Activated CD8-positive, alpha-beta T cell treated with anti-CD3 and anti-CD28 coated beads for 36 hours (primary cell): ENCODE results near the gene GPRIN3. TPM values are rescaled to one million over a fixed set of nuclear protein-coding genes. Genes with fewer than 3 reads are reported as not detected.
"Not testable (repeated sequence)": the region's sequence is repeated elsewhere in the genome, so short reads cannot be mapped to it uniquely, and the experiment has no call there.

Experiments used
- ATAC-seq: fragments of 200-7000 bp; cut with Tn5 transposase; one replicate; pipeline ENCODE4 v1.10.0; 2021; ENCODE audit warnings: mild to moderate bottlenecking, moderate library complexity
- CTCF ChIA-PET: fragments of 350-600 bp; sonication (Branson Sonifier 250); formaldehyde crosslinking; loops from one replicate; lab custom pipeline; 2021; ENCODE audit warnings: antibody characterized with exemption; lab: Charles Lee
- POLR2A ChIA-PET: fragments of 350-600 bp; sonication (Branson Sonifier 250); formaldehyde crosslinking; loops from one replicate; lab custom pipeline; 2021; ENCODE audit warnings: antibody characterized with exemption; lab: Charles Lee
- DNase-seq: peaks from one replicate; pipeline ENCODE4 v3.0.0-alpha.2; 2020
- H3K27ac Mint-ChIP-seq: one replicate; pipeline ENCODE4 v1.8.0; 2021; ENCODE audit warnings: mild to moderate bottlenecking, mixed read lengths
- H3K27me3 Mint-ChIP-seq: one replicate; pipeline ENCODE4 v1.8.0; 2021; ENCODE audit warnings: mixed read lengths
- H3K36me3 Mint-ChIP-seq: one replicate; pipeline ENCODE4 v1.8.0; 2021; ENCODE audit warnings: low read depth, mixed read lengths
- H3K4me1 Mint-ChIP-seq: one replicate; pipeline ENCODE4 v1.8.0; 2021; ENCODE audit warnings: low read depth, mixed read lengths
- H3K4me3 Mint-ChIP-seq: one replicate; pipeline ENCODE4 v1.8.0; 2021; ENCODE audit warnings: mild to moderate bottlenecking, moderate library complexity, mixed read lengths
- H3K9me3 Mint-ChIP-seq: one replicate; pipeline ENCODE4 v1.8.0; 2021; ENCODE audit warnings: mixed read lengths
- CTCF ChIP-seq: fragments of 200-600 bp; IDR thresholded peaks from one replicate; pipeline ENCODE4 v1.8.0; 2022; ENCODE audit warnings: antibody characterized with exemption, mild to moderate bottlenecking
- intact Hi-C: fragments of 100-400 bp; cut with micrococcal nuclease; formaldehyde crosslinking; loops from one replicate; pipeline ENCODE4 v1.10.0; 2022
- total RNA-seq, 2 experiments: library from RNA; stranded (reverse); gene quantifications; one replicate each; pipeline ENCODE4 v1.2.3, GENCODE V29; 2021

Gene GPRIN3
- total RNA-seq, 2 experiments from 2014 or later: 10.6 to 11.8 TPM

DNA sequence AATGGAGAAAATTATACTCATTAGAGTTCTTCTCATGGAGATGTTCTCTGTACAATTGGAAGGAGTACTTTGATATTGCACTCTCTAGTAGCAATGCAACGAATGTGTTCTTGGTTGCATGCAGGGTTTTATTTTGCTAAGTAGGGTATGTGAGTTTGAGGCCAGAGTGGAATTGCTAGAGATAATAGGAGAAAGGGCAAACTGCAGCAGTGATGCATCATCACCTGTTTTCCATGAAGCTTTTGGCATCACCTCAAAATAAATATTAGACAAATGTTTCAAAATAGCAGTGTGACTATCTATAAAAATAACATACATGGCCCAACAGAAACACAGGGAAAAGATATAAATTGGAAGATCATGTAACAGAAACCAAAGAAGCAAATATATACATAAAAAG, 103.0 kb downstream of the GPRIN3 start:
- H3K4me3 Mint-ChIP-seq: no peak overlapping the region
- ATAC-seq (no peak), DNase-seq (no peak)
- H3K36me3 Mint-ChIP-seq: no peaks in the 10 kb centered on the region
- no peaks in the 10 kb centered on the region for H3K4me1 Mint-ChIP-seq
- H3K9me3 Mint-ChIP-seq: peaks cover 5% of the 10 kb centered on the region
- ChIA-PET POLR2A (no interaction called here), CTCF (no interaction called here)
- intact Hi-C loops: no loop called here
- no peaks in the 10 kb centered on the region for H3K27me3 Mint-ChIP-seq
- H3K27ac Mint-ChIP-seq: no peak overlapping the region
- no peak for TF ChIP-seq CTCF

DNA sequence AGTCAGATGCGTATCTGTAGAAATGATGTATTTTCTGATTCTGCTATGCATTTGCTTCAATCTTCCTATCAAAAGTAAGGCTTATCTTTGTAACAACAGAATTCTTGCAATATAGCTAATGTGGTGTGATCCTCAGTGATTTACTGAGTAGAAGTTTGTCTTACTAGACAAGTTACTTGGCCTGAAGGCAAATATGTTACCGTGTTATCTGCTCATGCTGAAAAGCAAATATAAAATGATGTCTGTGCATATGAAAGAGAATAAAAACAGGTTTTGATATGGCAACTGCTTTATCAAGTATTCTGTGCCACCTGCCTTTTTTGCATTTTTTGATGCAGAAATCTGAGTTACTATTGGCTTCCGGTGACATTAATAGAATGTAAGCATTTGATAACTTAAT, 103.7 kb downstream of the GPRIN3 start:
- no peak for TF ChIP-seq CTCF
- ATAC-seq: no peak
- CTCF ChIA-PET: no interaction called here

GRCh38 chr4:89199394-89199793, 108.2 kb downstream of the GPRIN3 start:
- intact Hi-C loops, POLR2A ChIA-PET, H3K4me3 Mint-ChIP-seq: not testable (repeated sequence)

More for the DNA sequence above, 103.7 kb downstream of the GPRIN3 start:
- Mint-ChIP-seq H3K36me3 (no peaks in the 10 kb centered on the region), H3K27ac (no peak overlapping the region), H3K9me3 (peaks cover 5% of the 10 kb centered on the region), H3K4me1 (no peaks in the 10 kb centered on the region), H3K27me3 (no peaks in the 10 kb centered on the region), H3K4me3 (no peak overlapping the region)
- DNase-seq: no peak
- POLR2A ChIA-PET: no interaction called here
- intact Hi-C loops: no loop called here

DNA sequence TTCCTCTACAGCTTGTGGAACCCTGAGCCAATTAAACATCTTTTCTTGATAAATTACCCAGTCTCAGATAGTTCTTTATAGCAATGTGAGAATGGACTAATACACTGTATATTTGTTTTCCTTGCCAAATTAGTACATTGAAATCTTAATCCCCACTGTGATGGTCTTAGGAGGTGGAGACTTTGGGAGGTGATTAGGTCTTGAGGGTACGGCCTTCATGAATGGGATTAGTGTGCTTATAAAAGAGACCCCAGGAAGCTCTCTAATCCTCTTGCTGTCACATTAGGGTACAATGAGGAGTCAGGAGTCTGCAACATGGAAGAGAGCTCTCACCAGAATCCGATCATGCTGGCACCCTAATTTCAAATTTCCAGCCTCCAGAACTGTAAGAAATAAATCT, 109.7 kb downstream of the GPRIN3 start:
- Mint-ChIP-seq H3K27me3 (peaks cover 3% of the 10 kb centered on the region), H3K4me1 (no peaks in the 10 kb centered on the region), H3K27ac (no peak overlapping the region), H3K4me3 (no peak overlapping the region), H3K36me3 (no peaks in the 10 kb centered on the region), H3K9me3 (no peaks in the 10 kb centered on the region)
- intact Hi-C loops: no loop called here
- ATAC-seq (no peak), DNase-seq (no peak)
- CTCF ChIA-PET: no interaction called here
- POLR2A ChIA-PET: no interaction called here
- TF ChIP-seq CTCF: no peak

More at GRCh38 chr4:89199394-89199793, 108.2 kb downstream of the GPRIN3 start:
- H3K9me3 Mint-ChIP-seq, H3K4me1 Mint-ChIP-seq, H3K27ac Mint-ChIP-seq, ATAC-seq, DNase-seq, CTCF ChIA-PET, H3K36me3 Mint-ChIP-seq, H3K27me3 Mint-ChIP-seq: not testable (repeated sequence)

DNA sequence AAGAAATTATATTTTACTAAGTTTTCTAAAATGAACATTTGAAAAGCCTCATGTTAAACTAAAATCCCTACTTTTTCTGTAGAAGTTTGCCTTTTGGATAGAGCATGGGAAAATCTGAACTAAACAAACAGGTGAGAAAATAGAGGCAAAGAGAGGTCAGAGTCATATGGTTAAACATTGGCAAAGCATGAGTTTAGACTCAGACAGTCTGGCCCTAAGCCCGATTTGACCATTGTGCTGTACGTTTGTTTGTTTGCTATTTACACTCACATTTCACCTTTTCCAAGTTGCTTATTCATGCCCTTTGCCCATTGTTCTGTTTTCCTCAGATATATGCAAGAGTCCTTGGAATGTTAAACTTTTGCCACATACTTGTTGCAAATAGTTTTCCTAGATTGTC, 110.9 kb downstream of the GPRIN3 start:
- no peak for TF ChIP-seq CTCF
- CTCF ChIA-PET: no interaction called here

More for the DNA sequence above, 110.9 kb downstream of the GPRIN3 start:
- POLR2A ChIA-PET: no interaction called here
- Mint-ChIP-seq H3K4me3 (no peak overlapping the region), H3K4me1 (no peaks in the 10 kb centered on the region), H3K27ac (no peak overlapping the region), H3K9me3 (no peaks in the 10 kb centered on the region), H3K27me3 (peaks cover 6% of the 10 kb centered on the region), H3K36me3 (no peaks in the 10 kb centered on the region)
- intact Hi-C loops: no loop called here
- ATAC-seq (no peak), DNase-seq (no peak)
